SK-N-SH treated with all-trans-retinoic acid at 6 μM for 48 hours (cell line): Measurements from ENCODE around the gene NONO.

Experiments used
- SNAI2 ChIP-seq: fragments of 250-450 bp; sonication (Bioruptor Pico); IDR thresholded peaks from 2 replicates; pipeline ENCODE4 v1.5.0; 2020; ENCODE audit warnings: mild to moderate bottlenecking, moderate library complexity
- ZFP3 ChIP-seq: fragments of 250-450 bp; sonication (Bioruptor Pico); IDR thresholded peaks from 2 replicates; pipeline ENCODE4 v1.5.0; 2020; ENCODE audit warnings: mild to moderate bottlenecking, moderate library complexity
- TF ChIP-seq, protein P1 (sequence below): fragments of 250-450 bp; sonication (Bioruptor Pico); IDR thresholded peaks from 2 replicates; pipeline ENCODE4 v1.5.1; 2021; ENCODE audit warnings: mild to moderate bottlenecking, moderate library complexity

DNA sequence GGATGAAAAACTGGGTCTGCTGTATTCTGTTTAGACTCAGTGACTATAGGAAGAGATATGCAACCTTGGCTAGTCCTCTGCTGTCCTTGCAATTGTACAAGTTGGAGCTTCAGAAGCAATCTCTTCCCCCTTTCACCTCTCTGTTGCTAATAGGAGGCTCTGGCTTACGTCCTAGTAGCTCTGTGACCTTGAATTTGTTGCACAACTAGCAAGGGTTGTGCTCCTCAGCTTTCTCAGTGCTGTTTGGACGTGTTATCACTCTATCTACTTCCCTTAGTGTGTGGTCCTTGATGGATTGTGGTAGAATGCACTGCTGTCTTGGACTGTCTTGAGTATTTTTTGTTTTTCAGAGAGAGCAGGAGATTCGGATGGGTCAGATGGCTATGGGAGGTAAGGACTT, 14.7 kb downstream of the NONO start:
- TF ChIP-seq, protein P1, sequence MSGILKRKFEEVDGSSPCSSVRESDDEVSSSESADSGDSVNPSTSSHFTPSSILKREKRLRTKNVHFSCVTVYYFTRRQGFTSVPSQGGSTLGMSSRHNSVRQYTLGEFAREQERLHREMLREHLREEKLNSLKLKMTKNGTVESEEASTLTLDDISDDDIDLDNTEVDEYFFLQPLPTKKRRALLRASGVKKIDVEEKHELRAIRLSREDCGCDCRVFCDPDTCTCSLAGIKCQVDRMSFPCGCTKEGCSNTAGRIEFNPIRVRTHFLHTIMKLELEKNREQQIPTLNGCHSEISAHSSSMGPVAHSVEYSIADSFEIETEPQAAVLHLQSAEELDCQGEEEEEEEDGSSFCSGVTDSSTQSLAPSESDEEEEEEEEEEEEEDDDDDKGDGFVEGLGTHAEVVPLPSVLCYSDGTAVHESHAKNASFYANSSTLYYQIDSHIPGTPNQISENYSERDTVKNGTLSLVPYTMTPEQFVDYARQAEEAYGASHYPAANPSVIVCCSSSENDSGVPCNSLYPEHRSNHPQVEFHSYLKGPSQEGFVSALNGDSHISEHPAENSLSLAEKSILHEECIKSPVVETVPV (CRISPR knock-in tag) = no peak
- TF ChIP-seq SNAI2 (CRISPR knock-in tag) (no peak), ZFP3 (CRISPR knock-in tag) (no peak)
